Peyer's patch (tissue), 4 donors: ENCODE measurements around the gene BHLHA15.

ENCODE experiments used
- POLR2A ChIP-seq, 2 donors: fragments of 450-650 bp; IDR thresholded peaks; one replicate each; pipeline ENCODE4 v1.5.1; 2017; ENCODE audit warnings: antibody characterized with exemption in 2 of 2, mild to moderate bottlenecking in 2 of 2, moderate library complexity in 2 of 2
- TF ChIP-seq, protein P1 (sequence below), 6 experiments: fragments of 450-650 bp in 4 of 6; fragments of 200-600 bp in 2 of 6; sonication (generic) in 1 of 6; IDR thresholded peaks; one replicate each; pipeline ENCODE4 v1.5.1; 2017 to 2019; ENCODE audit warnings: antibody characterized with exemption in 6 of 6, mild to moderate bottlenecking in 3 of 6, moderate library complexity in 1 of 6

GRCh38 chr7:98203964-98204605, 7.2 kb upstream of the BHLHA15 start:
- TF ChIP-seq, protein P1, sequence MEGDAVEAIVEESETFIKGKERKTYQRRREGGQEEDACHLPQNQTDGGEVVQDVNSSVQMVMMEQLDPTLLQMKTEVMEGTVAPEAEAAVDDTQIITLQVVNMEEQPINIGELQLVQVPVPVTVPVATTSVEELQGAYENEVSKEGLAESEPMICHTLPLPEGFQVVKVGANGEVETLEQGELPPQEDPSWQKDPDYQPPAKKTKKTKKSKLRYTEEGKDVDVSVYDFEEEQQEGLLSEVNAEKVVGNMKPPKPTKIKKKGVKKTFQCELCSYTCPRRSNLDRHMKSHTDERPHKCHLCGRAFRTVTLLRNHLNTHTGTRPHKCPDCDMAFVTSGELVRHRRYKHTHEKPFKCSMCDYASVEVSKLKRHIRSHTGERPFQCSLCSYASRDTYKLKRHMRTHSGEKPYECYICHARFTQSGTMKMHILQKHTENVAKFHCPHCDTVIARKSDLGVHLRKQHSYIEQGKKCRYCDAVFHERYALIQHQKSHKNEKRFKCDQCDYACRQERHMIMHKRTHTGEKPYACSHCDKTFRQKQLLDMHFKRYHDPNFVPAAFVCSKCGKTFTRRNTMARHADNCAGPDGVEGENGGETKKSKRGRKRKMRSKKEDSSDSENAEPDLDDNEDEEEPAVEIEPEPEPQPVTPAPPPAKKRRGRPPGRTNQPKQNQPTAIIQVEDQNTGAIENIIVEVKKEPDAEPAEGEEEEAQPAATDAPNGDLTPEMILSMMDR (IDR thresholded peaks at IDR 0.05), result no peak
- TF ChIP-seq POLR2A (IDR thresholded peaks at IDR 0.05), result no peak
